ENCODE results near the gene RAD51B. TPM values are rescaled to one million over a fixed set of nuclear protein-coding genes. Genes with fewer than 3 reads are reported as not detected.
"Not testable (repeated sequence)": the region's sequence is repeated elsewhere in the genome, so short reads cannot be mapped to it uniquely, and the experiment has no call there.

RAD51B gene
- total RNA-seq, 1 experiment from 2014 or later, result 10.8 TPM

GRCh38 chr14:67986131-67986841 lies 166.7 kb downstream of the RAD51B start:
- POLR2A ChIA-PET (ENCODE audit: unreplicated experiment), result no interaction called here

GRCh38 chr14:67987606-67988005 lies 168.0 kb downstream of the RAD51B start:
- TF ChIP-seq EZH2 (IDR thresholded peaks at IDR 0.05; ENCODE audit: low read length, unreplicated experiment) (no peak), EZH2phosphoT487 (IDR thresholded peaks at IDR 0.05; ENCODE audit: borderline replicate concordance, low read length) (no peak), CTCF (conservative IDR thresholded peaks at IDR 0.05; ENCODE audit: low read depth, low read length) (no peak)
- H3K27ac ChIP-seq (ENCODE audit: low read length), result no peak overlapping the region
- CTCF ChIA-PET, result no interaction called here
- H3K4me1 ChIP-seq (ENCODE audit: insufficient read depth, low read length), result 0 out of 2 replicates have a peak, but pooled peaks cover 5% of the 10 kb centered on the region
- intact Hi-C loops (cut with micrococcal nuclease), result no loop called here
- H4K20me1 ChIP-seq (ENCODE audit: low read length), result no peaks in the 10 kb centered on the region
- H3K27me3 ChIP-seq (ENCODE audit: low read length), result no peaks in the 10 kb centered on the region
- no peak overlapping the region for H3K9ac ChIP-seq (ENCODE audit: low read length)
- no peak overlapping the region for H3K4me3 ChIP-seq (ENCODE audit: low read length)
- H3F3A ChIP-seq (ENCODE audit: low read length, unreplicated experiment), result no peaks in the 10 kb centered on the region
- POLR2A ChIA-PET (ENCODE audit: unreplicated experiment), result no interaction called here
- no peaks in the 10 kb centered on the region for H3K36me3 ChIP-seq (ENCODE audit: low read depth, low read length)
- ATAC-seq (no peak), DNase-seq (no peak)
- no peaks in the 10 kb centered on the region for H3K9me3 ChIP-seq (ENCODE audit: low read length)
- H3K9me2 ChIP-seq (replicated peaks; ENCODE audit: low read length), result no peaks in the 10 kb centered on the region
- no TSS peak for BruUV-seq (replicated peaks)
- H2AFZ ChIP-seq (ENCODE audit: low read length), result no peak overlapping the region
- H3K4me2 ChIP-seq (ENCODE audit: low read length), result no peak overlapping the region
- H3K79me2 ChIP-seq (ENCODE audit: low read length), result no peaks in the 10 kb centered on the region

More at GRCh38 chr14:67986131-67986841, 166.7 kb downstream of the RAD51B start:
- CTCF ChIA-PET, result no interaction called here
- no peaks in the 10 kb centered on the region for H3K79me2 ChIP-seq (ENCODE audit: low read length)
- ATAC-seq (no peak), DNase-seq (no peak)
- intact Hi-C loops (cut with micrococcal nuclease), result no loop called here
- 0 out of 2 replicates have a peak, but pooled peaks cover 5% of the 10 kb centered on the region for H3K4me1 ChIP-seq (ENCODE audit: insufficient read depth, low read length)
- no peak overlapping the region for H2AFZ ChIP-seq (ENCODE audit: low read length)
- H3K4me3 ChIP-seq (ENCODE audit: low read length), result no peak overlapping the region
- BruUV-seq (replicated peaks), result no TSS peak
- H3K27me3 ChIP-seq (ENCODE audit: low read length), result no peaks in the 10 kb centered on the region
- H3K9me3 ChIP-seq (ENCODE audit: low read length), result no peaks in the 10 kb centered on the region
- TF ChIP-seq EZH2 (IDR thresholded peaks at IDR 0.05; ENCODE audit: low read length, unreplicated experiment), result no peak
- TF ChIP-seq EZH2phosphoT487 (IDR thresholded peaks at IDR 0.05; ENCODE audit: borderline replicate concordance, low read length), result no peak
- TF ChIP-seq CTCF (conservative IDR thresholded peaks at IDR 0.05; ENCODE audit: low read depth, low read length), result no peak
- no peaks in the 10 kb centered on the region for H3F3A ChIP-seq (ENCODE audit: low read length, unreplicated experiment)
- H3K9ac ChIP-seq (ENCODE audit: low read length), result no peak overlapping the region
- no peaks in the 10 kb centered on the region for H3K9me2 ChIP-seq (replicated peaks; ENCODE audit: low read length)
- H3K4me2 ChIP-seq (ENCODE audit: low read length), result no peak overlapping the region
- H3K36me3 ChIP-seq (ENCODE audit: low read depth, low read length), result no peaks in the 10 kb centered on the region
- H3K27ac ChIP-seq (ENCODE audit: low read length), result no peak overlapping the region
- no peaks in the 10 kb centered on the region for H4K20me1 ChIP-seq (ENCODE audit: low read length)

- H4K20me1 ChIP-seq (ENCODE audit: low read length); H2AFZ ChIP-seq (ENCODE audit: low read length); H3K9me3 ChIP-seq (ENCODE audit: low read length); H3F3A ChIP-seq (ENCODE audit: low read length, unreplicated experiment); H3K9me2 ChIP-seq (replicated peaks; ENCODE audit: low read length); H3K79me2 ChIP-seq (ENCODE audit: low read length); CTCF ChIA-PET; H3K36me3 ChIP-seq (ENCODE audit: low read depth, low read length); H3K4me1 ChIP-seq (ENCODE audit: insufficient read depth, low read length); DNase-seq; H3K4me2 ChIP-seq (ENCODE audit: low read length); H3K4me3 ChIP-seq (ENCODE audit: low read length); intact Hi-C loops (cut with micrococcal nuclease); BruUV-seq (replicated peaks); H3K9ac ChIP-seq (ENCODE audit: low read length); H3K27me3 ChIP-seq (ENCODE audit: low read length); POLR2A ChIA-PET (ENCODE audit: unreplicated experiment); H3K27ac ChIP-seq (ENCODE audit: low read length); ATAC-seq: not testable (repeated sequence)
Observed at GRCh38 chr14:67988210-67988609, 168.6 kb downstream of the RAD51B start.

Data from PC-3 (cell line).